Measurements from ENCODE around the gene ESRRG.
"Not testable (repeated sequence)": the region's sequence is repeated elsewhere in the genome, so short reads cannot be mapped to it uniquely, and the experiment has no call there.

Gene ESRRG

DNA sequence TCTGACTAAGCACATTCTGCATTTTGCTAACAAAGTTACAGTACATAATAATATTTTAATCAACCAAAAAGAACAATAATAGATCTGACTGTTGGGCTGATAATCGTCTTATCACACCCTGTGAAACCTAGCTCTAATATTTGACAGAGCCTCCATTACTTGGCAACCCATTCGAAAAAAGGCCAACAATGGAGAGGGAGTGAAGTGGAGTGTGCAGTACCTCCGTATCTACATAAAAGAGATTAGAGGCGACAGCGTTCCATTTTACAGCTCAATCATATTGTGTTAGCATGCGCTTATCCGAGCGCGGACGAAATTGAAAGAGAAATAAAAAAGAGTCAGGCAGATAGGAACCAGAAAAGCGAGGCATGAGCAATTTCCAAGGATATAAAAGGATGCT, 162.7 kb downstream of the ESRRG start:
- no peak for DNase-seq

DNA sequence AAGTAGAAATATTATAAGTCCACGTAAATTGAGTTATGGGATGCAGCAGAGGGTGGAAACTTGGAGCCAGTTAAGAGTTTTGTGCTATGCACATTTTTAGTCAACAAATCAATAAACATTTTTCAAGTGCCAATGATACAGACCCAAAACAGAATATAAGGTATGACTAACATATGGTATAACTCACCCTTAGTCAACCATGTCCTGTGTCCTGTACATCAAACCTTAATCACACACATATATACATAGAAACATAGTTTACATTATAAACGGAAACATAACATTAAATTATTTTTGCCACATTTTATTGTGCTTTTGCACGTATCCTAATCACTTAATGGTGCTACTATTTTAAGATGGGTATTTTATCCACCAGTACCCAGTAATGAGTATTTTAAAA, 163.9 kb downstream of the ESRRG start:
- no peak for DNase-seq

DNA sequence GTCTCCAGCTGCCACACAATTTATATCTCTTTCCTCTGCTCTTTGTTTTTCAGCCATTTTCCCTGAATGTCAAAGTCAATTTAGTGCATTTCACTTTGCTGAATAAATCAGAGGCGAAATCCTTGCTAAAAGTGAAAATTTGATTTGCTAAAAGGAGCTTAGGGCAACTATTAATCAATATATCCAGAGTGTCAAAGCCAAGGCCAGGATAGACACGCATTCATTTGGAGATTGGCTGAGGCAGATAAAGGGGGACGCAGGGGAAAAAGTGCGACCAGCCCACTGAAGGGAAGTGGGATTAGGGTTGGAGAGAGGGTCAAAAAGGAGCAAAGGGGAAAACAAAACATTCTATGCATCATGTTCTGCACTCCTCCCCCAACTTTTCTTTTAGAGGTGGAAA, 167.6 kb downstream of the ESRRG start:
- no peak for DNase-seq

DNA sequence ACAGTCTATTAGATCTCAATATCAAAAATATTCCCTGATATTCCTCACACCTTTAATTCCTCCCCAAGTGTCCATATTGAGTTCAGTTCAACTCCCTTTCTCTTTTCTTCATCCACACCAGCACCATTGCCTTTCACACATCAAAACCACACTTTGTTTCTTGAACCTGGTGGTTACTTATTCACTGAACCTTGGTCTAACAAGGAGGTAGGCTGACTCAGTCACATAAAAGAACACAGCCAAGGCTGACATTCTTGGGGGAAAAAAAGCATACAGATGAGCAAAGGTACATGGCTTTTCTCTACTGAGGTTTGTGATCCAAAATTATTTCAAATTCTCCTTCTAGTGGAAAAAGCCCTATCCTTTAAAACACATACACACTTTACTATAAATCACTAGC, 168.3 kb downstream of the ESRRG start:
- no peak for DNase-seq

DNA sequence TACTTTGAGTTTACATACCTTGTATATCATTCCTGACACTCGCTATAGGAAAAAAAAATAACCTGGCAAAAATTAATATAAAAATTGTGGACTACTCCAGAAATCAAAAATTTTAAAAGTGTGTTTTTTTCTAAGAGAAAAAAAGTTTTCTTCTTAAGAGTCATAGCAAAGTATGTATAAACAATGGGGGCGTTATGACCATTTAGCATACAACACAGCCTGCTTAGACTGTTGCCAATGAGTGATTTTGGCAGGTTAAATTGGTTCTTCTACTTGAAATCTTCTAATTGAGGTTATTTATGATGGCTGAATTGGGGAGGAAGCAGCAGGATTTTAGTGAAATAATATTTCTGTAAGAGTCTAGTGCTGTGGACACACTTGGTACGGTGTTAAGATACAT, 169.5 kb downstream of the ESRRG start:
- DNase-seq = no peak

DNA sequence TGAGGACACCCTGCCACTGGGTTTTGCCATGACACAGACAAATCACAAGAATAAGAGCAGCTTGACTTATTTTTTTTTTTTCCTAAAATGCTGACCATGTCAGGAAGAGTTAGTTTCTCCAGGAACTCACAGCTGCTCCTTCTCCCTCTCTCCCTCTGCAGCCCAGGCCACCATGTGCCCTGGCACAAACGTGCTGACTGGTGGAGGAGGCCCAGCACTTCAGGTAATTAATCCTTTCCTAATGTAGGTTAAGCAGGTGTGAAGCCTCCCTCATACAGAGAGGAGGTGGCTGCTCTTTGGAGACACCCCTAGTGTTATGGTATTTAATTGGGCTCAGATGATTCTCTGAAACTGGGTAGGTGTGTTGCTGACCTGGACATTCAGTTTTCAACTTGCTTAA, 170.2 kb downstream of the ESRRG start:
- no peak for DNase-seq

DNA sequence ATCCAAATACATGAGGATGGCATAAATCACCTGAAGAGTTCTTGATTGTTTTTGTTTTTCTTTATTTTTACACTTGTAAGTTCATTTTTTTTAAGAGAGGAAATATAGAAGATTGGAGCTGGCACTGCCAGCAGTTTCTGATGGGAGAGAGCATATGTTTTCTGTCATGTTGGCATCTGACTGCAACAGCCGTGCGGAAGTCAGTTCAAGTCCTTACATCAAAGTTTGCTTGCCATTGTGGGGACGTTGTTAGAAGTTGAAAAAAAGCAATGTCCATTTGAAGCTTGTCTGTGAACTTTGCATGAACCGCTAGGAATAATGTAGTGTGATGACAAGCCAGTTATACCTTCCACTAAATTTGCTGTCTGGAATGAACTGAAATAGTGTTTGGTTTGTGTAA, 173.4 kb downstream of the ESRRG start:
- DNase-seq = no peak

DNA sequence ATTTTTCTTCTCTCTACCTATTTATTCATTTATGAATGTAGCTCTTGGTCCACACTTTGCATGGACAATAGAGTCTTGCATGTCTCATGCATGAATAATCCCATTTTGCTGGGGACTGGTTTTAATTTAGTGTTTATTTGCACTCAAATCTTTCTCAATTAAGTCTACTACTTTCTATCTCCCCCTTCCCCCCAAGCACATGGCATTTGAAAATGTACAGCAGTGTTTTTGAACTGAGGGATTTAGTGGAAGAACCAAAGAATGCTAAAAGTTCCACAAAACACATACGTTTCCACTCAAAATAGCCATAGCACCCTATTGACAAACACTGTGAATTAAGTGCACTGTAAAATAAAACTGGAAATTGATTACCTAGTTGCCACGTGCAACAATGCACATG, 180.5 kb downstream of the ESRRG start:
- DNase-seq = no peak

DNA sequence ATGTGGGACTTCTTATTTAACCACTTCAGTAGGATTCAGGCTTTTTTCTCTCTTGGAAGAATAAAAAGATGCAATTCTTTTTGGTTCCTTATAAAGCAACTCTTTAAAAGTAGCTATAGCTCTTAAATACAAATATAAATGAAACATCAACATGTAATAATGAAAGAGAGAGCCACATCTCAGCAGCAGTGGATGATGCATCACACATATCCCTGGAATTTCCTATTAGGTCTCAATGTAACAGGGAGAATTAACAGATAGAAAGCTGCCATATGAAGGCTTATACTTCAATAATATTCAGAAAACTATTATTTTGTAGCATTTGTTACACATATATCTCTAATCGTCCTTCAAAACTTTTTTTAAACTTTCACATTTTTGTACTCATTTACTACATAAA, 181.0 kb downstream of the ESRRG start:
- DNase-seq = no peak

DNA sequence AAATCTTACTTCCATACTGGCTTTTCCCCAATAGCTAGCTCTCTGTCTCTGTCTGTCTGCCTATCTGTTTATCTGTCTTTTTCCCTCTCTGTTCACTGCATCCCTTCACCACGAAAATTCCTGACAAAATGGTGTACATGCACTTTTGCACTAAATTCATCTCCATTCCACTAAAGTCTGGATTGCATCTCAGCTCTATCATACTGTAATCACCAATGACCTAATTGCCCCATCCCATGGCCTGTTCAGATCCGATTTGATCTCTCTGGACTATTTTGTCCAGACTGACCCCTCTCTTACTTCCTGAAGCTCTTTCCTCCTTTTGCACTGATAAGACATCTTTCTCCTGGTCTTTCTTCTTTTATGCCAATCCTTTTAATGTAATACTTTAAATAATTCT, 187.5 kb downstream of the ESRRG start:
- no peak for DNase-seq

DNA sequence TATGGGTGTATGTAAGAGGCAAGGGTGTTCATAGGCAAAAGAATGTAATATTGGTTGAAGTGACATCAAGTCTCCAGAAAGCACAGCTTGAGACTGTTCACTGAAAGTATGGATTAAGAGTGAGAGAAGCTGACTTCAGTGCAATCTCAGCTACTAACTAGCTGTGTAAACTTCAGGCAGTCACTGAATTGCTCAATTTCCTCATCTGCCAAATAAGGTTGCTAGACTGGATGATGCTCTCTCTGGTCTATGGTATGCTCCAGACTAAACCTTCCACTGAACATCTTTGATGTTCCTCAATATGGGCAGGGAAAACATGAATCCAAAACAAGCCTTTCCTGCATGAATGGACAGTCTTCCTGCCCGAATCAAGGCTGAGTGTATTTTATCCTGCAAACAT, 188.2 kb downstream of the ESRRG start:
- DNase-seq = no peak

DNA sequence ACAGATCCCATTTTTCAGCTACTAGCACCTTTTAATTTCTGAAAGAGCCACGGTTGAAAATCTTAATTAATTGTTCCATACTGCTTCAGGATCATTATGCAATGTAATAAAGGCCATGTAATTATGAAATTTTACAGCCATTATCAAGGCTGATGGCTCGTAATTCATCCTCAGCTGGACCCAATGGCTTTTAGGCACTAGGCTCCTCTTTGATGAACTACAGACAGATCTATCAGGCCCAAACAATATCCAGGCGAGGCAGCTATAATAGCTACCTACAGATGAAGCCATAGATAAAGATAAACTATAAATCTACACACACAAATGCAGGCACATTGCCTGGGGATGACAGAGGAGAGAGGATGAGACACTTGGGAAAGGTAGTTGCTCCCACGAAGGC, 189.5 kb downstream of the ESRRG start:
- no peak for DNase-seq

DNA sequence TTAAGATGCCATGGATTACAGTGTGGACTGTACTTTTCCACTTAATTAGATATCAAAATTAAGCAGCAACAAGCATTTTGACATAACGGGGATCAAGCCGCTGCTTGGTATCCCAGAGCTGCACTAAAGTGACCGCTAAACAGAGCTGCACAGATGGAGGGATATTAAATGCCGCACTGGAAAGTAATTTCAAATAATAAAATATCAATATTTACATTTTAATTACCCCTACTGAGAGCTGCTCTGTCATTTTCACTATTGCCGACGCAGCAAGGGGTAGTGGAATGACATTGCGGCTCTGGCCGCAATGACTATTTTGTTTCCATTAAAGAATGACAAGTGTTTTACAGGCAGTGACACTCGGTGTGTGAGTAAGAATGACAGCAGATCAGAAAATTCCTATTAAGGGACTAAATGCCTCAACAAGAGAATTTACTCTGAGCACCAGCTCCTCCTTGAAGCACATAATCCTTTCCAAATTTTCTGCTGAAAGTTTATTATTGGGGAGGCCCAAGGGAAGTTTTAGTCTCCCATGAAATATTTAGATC, 190.9 kb downstream of the ESRRG start:
- no peak for DNase-seq

DNA sequence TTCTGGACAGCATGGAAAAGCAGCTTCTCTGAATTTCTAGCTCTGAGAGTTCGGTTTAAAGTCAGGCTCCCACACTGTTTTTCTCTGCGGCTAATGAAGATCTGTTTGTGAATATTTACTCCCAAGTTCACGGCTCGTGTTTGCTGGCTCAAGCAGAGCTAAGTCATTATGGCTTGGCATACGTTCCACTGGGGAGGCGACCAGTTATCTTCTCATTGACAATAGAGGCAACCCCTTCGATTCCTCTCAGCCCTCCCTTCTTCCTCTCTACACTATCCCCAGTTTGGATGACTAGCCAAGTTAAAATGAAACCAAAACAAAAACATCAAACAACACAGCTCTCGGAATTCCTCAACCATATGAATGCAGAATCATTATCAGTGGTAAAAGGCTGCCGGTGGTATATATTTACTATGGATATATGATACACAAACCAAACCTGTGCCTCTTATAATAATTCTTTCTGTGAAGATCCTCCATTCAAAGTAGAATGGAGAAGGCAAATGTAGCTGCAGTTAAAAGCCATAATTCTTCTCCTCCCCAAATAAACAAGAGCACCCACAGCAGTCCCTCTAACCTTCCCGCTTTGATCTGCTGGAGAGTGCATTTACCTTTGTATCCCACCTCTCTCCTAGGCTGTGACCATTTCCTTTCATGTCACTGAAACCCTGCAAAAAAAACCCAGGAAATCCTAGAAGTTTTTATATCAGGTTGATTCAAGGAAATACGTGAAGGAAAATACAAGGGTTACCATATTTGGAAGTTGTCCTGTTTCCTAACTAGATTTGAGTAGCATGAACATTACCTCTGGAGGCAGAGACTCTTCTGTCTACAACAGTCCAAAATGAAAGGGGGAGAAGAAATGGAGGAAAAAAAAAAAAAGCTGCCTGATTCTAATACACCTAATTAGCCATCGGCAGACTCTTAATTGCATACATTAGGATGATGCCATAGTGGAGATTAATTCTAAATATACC, 191.7 kb downstream of the ESRRG start:
- no peak for DNase-seq

DNA sequence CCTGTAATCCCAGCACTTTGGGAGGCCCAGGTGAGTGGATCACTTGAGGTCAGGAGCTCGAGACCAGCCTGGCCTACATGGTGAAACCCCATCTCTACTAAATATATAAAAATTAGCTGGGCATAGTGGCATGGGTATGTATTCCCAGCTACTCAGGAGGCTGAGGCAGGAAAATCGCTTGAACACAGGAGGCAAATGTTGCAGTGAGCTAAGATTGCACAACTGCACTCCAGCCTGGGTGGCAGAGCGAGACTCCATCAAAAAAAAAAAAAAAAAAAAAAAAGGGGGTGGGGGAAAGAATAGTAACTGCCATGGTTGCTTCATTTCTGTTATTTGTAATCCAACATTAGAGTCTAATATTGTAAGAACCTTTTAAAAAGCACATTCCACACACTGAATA, 193.4 kb downstream of the ESRRG start:
- not testable (repeated sequence) for DNase-seq

DNA sequence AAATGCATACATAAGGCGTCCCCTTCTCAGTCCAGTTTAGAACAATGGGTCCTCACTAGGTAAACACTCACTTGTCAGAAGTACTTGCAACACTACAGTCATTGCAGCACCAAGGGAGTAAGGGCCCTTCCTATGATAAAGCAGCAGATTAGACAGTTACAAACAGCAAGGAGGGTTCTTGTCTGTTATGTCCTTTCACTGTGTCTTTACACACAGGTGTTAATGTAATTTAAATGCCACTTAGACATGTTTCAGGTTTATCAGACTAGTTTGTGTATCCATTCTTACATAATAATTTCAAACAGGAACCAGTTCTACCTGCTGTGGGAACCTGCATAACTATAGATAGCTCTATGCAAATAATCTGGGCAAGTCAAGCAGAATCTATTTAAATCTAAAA, 194.4 kb downstream of the ESRRG start:
- no peak for DNase-seq

DNA sequence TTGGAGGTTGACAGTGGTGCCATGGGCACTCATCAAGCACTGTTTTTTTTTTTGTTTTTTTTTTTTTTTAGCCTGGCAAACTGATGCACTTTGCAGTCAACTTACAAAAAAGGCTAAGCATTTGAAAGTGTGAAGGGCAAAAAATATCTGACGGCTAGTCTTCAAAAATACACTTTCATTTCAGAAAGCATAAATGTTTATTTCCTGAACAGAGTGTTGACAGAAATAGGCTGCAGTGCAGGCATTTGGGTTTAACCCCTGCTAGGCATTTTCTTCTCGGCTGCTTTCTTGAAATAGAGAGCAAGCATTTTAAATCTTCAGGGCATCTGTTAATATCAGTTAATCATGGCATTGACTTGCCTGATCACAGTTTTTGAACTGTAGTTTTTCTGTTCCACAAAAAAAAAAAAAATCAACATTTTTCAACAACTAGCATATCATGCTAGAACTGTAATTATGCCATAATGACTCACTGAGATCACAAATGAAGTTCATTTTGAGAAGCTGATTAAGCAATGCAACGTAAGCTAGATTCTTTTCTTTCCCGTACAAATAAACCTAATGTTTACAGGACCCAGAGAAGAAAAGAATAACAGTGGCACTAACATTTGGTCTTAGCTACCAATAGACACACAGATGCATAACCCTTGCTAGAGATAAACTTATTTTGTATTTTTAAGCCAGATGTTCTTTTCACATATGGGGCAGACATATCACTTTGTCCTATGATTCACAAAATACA, 199.6 kb downstream of the ESRRG start:
- no peak for DNase-seq

DNA sequence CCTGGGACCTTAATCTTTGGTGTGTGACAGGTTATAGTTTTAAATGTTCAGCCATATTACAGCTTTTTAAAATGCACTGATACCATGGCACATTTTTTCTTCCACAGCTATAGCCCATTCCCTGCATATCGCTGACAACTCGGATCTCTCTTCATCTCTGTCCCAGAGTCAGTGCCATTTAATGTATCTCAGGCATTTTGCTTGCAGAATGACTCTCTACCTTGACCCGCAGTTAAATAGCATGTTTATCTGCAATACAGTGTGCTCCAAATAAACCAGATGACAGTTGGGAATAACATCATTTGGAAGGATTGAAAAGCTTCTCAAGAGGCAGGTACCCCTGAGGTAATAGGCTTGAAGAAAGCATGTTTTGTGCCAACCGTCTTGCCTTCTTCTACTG, 200.2 kb downstream of the ESRRG start:
- DNase-seq = no peak

DNA sequence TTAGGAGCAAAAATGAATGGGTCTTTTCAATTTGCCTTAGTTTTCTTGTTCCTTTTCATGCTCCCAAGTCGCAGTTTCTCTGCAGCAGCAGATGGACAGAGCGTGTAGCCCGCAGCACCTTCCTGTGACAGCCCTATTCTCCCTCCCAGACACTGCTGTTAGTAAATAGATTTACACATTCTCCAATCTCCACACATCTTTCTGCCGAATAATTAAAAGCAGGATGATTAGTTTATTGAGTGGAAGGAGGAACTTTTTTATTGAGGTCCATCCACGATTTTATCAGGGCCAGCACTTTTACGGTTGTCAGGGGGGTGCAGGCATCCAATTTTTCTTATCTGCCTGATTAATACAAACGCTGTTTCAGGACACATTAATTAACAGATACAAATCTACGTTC, 201.8 kb downstream of the ESRRG start:
- DNase-seq = no peak

DNA sequence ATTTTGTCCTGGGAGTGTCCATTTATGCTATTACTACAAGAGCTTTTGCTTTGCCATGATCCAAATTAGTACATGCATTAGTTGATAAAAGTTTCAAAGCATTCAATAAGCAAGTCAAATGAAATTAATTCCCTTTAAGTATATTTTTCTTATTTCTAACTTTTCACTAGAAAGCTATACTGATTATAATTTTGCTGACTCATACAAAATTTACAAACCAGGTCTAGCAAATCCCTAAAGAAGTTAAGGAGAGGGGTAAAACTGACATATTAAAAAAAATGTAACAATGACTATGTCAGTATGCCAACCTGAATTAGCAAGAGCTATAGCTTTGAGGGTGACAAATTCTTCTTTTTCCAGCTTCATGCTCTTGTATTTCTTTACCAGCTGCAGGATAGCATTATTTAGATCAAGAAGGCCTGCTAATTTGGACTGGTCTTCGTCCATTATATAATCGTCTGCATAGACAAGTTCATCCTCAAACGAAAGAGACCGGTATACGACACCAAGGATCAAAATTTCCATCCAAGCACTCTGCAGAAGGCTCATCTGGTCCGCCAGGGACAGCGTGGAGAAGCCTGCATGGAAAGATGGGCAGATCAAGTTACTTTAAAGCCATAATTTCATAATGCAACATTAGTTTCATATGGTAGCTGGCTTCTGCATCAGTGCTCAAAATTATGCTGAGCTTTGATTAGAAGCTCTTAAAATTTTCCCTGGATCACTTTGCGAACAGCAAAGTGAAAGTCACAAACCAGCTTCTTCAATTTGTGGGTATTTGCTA, 204.2 kb downstream of the ESRRG start:
- no peak for DNase-seq

DNA sequence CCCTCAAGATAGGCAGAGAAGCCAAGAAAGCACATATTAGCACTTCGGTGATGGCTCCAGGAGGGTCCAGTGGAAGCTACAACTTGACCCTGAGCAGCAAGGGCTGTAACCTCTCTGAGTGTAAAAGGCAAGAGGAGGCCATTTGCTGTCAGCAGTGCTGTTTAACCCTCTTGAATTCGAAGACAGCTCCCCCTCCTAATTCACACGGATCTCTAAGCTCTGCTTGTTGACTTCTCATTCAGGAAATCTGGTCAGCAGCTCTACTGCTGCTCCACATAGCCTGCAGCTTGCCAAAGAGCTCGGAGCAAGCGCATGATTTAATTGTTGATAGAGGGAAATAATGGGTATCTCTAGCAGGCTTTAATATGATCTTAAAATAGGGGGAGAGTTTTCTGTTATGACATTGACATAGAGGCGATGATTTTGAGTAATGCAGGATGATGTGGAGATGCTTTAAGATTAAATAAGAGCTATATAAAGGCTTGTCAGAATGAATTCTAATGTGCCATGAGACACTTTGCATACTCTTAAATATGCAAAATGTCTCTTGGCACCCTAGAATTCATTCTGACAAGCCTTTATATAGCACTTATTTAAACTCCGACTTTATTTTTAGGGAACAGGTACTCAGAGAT, 220.6 kb downstream of the ESRRG start:
- DNase-seq = no peak

DNA sequence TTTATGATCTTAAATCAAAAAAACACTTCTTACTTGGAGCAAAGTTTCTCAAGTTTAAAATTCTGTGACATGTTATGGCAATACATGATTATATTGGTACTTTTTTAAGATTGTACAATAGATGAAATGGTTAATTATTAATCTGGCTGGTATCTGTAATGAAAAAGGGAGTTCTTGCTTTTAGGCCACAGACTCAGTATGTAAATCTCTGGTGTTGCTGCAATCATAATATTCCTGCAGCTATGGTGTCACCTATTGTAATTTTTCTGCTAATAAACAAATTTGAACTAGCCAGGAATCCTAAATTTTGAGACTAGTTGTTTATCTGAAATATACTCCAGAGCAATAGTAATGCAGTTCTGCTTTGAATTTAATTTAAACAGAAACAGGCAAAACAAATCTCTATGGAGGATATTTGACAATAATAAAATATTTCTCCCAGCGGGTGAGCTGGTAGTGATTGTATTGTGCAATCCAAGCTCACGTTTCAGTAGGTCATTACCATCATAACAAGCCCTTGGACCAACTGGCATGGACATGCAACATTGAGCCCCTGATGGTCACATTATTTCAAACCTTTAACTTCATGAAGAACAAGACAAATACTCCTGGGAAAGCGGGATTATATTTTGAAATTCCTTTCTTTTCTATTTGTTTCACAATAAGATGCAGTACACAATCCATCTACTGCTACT, 222.8 kb downstream of the ESRRG start:
- no peak for DNase-seq

All from activated CD4-positive, alpha-beta T cell treated with anti-CD3 and anti-CD28 coated beads, Interleukin-2, amount 50 U/mL, for 16 hours (primary cell).